Activated CD8-positive, alpha-beta memory T cell treated with anti-CD3 and anti-CD28 coated beads, Interleukin-2, amount 50 U/mL, for 4 hours (primary cell): Measurements from ENCODE around the gene TNFRSF1B.

Experiments
- DNase-seq: peaks from one replicate; pipeline ENCODE4 v3.0.0-alpha.2; 2020

The TNFRSF1B gene

DNA sequence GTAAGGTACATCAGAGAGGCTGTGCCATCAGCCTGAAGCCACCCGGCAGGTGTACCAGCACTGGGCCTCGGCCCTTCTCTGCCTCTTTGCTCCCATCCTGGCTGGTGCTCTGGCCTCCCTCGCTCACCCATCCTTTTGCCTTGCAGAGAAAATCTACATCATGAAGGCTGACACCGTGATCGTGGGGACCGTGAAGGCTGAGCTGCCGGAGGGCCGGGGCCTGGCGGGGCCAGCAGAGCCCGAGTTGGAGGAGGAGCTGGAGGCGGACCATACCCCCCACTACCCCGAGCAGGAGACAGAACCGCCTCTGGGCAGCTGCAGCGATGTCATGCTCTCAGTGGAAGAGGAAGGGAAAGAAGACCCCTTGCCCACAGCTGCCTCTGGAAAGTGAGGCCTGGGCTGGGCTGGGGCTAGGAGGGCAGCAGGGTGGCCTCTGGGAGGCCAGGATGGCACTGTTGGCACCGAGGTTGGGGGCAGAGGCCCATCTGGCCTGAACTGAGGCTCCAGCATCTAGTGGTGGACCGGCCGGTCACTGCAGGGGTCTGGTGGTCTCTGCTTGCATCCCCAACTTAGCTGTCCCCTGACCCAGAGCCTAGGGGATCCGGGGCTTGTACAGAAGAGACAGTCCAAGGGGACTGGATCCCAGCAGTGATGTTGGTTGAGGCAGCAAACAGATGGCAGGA, 24.5 kb upstream of the TNFRSF1B start:
- DNase-seq = no peak

DNA sequence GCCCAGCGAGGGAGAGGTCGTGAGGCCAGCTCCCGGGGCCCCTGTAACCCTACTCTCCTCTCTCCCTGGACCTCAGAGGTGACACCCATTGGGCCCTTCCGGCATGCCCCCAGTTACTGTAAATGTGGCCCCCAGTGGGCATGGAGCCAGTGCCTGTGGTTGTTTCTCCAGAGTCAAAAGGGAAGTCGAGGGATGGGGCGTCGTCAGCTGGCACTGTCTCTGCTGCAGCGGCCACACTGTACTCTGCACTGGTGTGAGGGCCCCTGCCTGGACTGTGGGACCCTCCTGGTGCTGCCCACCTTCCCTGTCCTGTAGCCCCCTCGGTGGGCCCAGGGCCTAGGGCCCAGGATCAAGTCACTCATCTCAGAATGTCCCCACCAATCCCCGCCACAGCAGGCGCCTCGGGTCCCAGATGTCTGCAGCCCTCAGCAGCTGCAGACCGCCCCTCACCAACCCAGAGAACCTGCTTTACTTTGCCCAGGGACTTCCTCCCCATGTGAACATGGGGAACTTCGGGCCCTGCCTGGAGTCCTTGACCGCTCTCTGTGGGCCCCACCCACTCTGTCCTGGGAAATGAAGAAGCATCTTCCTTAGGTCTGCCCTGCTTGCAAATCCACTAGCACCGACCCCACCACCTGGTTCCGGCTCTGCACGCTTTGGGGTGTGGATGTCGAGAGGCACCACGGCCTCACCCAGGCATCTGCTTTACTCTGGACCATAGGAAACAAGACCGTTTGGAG, 23.7 kb upstream of the TNFRSF1B start:
- DNase-seq = no peak

DNA sequence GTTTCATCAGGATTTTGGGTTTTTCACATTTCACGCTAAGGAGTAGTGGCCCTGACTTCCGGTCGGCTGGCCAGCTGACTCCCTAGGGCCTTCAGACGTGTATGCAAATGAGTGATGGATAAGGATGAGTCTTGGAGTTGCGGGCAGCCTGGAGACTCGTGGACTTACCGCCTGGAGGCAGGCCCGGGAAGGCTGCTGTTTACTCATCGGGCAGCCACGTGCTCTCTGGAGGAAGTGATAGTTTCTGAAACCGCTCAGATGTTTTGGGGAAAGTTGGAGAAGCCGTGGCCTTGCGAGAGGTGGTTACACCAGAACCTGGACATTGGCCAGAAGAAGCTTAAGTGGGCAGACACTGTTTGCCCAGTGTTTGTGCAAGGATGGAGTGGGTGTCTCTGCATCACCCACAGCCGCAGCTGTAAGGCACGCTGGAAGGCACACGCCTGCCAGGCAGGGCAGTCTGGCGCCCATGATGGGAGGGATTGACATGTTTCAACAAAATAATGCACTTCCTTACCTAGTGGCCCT, 23.1 kb upstream of the TNFRSF1B start:
- no peak for DNase-seq

DNA sequence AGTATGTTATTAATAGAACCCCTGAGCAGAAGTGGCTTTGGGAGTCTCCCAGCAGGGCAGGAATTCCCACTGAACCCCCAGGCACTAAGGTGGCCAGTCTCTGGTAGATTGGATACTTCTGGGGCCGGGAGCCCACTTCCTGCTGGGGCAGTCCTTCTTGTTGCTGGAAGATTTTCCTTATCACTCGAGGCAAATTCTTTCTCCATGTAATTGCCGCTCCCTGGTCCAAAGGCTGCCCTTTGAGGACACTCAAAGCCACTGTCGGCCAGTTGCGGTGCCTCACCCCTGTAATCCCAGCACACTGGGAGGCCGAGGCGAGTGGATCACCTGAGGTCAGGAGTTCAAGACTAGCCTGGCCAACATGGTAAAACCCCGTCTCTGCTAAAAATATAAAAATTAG, 22.6 kb upstream of the TNFRSF1B start:
- no peak for DNase-seq

DNA sequence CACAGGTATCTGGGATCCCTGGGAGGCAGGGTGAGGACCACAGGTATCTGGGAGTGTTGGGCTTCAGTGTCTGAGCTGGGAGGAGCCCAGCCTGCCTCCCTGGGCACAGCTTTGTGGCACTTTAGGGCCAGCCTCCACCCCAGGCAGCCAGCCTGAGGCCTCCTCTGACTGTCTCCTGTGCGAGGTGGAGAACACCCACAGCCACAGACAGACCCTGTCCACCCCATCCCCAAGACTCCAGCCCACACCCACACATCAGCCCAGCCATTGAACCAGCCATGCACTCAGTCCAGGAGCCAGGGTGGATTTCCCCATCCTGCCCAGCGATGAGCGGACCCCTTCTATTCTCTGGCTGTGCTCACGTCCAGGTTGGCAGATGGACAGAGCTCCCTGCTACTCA, 21.8 kb upstream of the TNFRSF1B start:
- no peak for DNase-seq

DNA sequence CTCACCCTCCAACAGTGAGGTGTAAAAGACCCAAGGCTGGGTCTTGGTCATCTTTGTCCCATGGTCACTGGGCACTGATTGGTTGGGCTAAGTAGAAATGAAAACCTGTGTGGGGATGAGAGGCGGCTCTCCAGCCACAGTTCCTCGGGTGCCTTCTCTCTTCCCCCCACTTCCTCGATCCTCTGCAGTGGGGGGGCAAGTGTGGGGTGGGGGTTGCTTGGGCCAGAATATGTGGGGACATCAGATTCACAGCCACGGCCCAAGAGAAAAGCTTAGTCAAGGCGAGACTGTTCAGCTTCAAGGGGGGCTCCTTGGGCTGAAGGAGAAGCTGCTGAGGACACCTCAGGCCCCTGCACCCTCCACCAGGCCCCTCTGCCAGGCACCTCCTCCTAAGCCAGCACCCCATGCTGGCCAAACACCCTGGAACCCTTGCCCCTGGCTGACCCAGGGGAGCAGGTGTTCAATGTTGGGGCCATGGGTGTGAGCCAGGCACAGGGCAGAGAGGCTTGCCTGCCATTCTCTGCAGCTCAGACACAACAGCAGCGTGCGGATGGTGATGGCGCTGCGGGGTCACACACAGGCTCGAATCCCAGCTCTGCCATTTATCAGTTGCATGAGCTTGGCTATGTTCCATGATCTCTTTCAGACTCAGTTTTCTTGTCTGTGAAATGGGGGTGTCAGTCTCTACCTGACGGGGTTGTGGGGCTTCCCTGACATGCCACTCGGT, 21.0 kb upstream of the TNFRSF1B start:
- DNase-seq = no peak

DNA sequence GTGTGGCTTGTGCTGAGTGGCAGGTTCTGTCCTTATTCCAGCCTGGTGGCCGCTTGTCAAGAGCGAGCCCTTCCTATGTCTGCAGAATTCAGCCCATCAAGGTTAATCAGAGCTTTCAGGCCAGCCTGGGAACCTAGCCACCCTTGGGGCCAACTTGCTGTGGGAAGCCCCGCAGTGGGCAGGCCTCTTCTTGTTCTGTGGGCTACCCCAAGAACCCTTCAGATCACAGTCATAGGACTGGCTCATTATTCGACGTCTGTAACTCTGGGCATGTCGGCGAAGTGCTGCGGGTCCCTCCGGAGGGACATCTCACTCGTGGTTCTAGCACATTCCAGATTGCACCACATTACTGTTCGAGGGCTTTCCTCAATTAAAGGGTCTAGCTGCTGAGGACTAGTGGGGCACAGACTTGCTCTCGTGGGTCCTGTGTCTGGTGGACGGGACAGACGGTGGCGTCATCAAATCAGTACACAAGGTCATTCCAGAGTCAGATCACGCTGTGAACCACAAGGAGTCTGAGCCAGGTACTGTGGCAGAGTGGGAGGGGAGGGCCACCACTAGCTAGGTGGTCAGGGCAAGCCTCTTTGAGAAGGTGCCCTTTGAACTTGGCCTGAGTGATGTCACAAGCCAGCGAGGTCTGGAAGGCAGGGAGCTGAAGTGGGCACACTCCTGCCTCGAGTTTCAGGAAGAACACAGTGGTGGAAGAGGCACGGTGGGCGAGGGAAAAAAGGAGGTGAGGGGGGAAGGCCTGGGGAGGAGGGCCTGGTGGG, 20.3 kb upstream of the TNFRSF1B start:
- DNase-seq = no peak

DNA sequence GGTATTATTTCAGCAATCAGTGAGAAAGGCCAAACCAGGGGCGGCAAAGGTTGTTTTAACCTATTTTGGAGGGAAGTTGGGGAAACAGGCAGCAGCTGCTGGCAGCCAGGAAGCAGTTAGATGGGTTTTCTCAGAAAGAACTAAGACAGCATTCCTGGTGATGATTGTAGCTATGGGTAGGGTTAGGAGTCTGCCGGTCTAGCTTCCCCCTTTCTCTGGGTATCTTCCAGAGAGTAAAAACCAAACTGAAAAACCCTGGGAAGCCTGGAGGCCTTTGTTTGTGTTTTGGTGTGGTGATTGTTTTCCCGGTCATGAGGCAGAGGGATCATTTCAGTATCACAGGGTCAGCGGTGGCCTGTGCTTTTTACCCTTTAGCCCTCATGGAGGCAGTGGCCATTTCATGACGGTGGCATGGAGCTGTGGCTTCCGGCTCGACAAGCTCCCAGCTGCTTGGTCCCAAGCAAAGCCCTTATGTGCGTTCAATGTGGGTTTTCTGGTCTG, 19.5 kb upstream of the TNFRSF1B start:
- no peak for DNase-seq

DNA sequence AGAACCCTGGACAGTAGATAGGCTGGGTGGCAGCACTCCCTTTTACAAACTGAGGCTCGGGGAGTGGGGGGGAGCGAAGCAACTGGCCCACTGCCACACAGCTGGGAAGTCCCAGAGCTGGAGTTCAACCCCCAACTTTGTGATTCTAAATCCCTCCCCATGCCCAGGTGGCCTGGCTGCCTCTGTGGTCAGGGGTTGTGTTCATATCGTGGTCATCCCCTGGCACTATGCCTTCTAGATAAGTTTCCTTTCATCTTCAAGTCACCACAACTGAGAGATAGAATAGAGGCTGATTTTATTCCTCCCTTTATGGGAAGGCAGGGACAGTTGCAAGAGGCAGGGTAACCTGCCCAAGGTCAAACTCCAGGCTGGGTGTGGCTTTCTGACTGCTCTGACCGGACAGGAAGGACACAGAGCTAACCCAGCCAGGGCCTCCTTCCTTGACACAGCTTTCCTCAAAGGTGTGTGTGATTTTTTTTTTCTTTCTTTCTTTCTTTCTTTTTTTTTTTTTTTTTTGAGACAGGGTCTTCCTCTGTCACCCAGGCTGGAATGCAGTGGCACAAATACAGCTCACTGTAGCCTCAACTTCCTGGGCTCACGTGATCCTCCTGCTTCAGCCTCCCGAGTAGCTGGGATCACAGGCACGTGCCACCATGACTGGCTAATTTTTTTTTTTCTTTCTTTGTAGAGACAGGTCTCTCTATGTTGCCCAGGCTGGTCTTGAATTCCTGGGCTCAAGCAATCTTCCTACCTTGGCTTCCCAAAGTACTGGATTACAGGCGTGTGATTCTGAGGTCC, 18.4 kb upstream of the TNFRSF1B start:
- no peak for DNase-seq

DNA sequence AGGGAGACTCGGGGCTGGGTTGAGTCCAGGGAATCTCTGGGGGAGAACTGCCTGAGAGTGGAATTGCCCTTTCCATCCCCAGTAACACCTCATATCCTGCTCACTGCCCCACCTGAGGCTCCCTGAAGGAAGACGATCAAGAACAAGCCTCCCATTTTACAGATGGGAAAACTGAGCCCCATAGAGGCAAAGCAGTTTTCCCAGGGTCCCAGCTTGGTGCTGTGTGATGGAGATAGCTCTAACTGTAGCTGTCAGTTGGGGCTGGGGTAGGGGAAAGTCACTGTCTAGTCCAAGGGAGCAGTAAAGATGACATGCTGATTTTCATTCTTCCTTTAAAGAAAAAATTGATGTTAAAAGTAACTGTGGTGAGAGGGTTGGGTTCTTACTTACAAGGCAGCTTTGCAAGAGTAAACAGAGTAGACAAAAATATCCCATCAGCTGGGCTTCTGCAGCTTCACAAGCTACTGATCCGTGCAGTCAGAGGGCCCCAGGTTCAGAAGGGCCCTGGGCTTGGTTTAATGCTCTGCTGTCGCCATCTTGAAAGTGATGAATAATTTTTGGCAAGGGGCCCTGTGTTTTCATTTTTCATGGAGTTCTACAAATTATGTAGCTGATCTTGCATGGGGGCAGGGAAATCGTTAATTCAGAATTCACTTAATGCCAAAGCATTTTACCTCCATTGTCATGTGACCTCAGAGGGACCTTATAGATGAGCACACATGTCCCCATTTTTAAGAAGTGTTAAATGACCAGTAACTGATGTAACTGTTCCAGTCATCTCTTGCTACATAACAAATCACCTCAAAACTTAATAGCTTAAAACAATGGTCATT, 17.6 kb upstream of the TNFRSF1B start:
- no peak for DNase-seq

DNA sequence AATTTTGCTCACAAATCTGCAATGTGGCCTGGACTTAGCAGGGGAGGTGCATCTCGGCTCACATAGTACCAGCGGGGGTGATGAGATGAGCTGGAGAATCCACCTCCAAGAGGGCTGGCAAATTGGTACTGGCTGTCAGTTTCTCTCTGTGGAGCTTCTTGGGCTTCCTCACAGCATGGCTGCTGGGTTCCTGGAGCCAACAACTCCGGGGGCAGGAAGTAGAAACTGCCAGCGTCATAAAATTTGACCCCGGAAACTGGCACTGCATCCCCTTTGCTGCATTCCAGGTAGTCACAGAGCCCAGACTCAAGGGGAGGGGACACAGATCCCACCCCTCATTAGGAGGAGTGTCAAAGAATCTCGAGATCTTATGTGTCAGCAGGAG, 17.0 kb upstream of the TNFRSF1B start:
- no peak for DNase-seq

DNA sequence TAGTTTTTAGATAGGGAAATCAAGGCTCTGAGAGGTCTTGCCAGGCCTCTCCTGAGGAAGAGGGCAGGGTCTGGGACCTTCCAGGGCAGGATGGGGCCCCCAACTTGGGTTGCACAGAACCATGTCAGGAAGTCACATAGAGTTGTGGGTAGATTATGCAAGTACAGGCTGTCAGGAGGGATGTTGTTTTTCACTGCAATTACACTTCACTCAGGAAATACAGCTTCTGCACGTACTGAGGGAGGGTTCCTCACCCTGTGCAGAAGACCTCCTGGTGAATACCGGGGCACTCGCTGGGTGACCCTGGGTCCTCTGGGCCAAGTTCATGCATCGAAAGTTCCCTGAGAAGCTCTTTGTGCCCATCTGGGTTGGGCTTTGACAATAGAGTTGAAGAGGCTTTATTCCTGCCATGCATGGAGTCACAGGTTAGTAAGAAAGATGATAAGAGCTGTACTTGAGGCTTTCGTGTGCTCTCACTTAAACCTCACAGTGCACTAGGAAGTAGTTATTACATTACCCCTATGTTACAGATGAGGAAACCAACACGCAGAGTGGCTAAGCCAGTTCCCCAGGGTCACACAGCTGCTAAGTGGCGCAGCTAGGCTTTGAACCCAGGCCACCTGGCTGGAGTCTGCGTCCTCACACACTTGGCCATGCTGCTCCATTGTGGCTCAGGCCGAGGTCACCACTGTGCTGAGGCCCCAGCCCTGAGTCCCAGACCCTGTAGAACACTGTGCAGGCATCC, 16.2 kb upstream of the TNFRSF1B start:
- DNase-seq = no peak

DNA sequence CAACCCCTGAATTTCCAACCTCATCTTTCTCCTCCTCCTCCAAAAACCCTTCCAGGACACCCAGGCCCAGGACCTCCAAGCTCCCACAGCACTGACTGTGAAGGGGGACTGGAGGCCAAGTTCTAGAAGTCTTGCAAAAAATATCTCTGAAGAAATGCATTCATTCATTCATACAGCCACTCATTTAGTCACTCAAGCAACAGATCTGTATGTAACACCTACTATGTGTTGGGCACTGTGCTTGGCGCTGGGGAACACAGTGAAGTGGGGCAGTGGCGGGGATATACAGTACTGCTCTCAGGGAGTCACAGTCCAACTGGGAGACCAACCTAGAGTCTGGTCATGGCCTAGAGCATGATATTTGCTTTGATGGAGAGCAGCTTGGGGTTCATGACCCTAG, 15.3 kb upstream of the TNFRSF1B start:
- DNase-seq = no peak

DNA sequence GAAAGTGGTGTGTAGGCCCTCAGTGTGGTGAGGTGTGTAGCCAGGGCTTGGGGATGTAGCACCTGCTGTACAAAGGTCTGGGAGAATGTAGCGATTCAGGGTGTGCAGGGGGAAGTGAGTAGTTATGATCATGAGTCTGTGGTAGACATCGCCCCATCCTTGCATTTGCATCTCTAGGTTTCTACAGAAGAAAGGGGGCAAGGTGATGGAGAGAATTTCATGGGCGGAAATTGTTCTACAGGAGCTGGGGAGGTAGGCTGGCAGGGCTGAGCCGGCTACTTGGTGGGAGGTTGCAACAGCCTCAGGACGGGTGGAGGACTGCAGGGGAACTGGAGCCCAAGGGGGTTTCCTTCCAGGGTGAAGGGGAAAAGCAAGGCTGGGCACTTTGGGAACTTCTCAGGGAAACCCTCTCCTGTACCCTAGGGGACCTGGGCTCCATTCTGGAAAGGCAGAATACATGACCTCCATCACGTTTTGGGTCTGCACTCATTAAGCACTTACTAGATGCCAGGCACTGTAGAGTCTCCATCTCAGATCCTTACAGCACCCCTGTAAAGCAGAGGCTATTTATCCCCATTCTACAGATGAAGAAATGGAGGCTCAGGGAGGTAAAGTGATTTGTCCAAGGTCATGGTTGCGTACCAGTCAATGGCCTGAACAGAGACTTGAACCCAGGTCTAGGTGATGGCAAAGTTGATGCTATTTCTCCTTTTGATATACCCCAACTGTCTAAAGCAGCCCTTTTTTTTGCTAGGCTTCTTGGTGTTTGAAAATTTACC, 14.5 kb upstream of the TNFRSF1B start:
- no peak for DNase-seq

DNA sequence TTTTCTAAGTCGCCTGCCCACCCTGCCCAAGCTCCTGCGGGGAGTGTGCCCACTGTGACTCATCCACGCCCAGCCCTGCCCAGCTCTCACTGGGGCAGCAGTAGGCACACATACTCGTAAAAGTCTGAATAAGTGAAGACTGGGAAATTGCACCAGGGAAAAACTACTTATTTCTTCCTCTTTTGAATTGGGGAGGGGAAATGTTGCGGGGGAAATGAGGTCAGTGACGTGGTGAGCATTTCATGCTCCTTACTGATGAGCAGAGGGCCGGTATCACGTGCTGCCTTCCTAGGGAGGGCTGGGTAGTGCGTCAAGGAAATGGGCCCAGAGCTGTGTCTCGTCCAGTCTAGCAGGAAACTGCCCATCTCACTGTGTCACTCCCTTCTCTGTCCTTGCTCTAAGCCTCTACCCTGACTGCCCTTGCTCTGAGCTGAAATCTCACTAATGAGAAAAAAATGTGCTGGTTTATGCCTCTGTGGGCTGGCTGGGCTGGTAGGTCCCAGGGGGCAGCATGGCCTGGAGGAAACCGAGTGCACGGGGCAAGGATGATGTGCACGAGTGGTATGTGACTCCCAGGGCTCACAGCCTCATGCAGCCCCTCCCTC, 13.5 kb upstream of the TNFRSF1B start:
- no peak for DNase-seq

DNA sequence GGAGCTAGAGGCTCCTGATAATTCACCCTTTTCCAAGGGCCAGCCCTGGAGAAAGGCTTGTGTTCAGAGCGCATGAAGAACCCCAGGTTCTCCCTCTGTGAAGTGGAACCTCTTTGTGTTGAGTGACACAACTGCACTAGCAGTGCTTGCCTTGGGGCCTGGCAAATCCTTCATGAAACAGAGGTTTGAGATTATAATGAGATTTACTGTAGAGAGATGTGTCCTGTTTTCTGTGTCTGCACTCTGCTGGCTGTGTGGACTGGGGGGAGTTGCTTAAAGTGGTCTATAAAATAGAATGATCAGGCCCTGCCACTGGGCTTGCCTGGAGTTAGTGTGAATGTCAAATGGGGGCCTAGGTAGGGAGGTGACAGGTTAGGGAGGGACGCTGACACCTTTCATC, 11.5 kb upstream of the TNFRSF1B start:
- DNase-seq = no peak

DNA sequence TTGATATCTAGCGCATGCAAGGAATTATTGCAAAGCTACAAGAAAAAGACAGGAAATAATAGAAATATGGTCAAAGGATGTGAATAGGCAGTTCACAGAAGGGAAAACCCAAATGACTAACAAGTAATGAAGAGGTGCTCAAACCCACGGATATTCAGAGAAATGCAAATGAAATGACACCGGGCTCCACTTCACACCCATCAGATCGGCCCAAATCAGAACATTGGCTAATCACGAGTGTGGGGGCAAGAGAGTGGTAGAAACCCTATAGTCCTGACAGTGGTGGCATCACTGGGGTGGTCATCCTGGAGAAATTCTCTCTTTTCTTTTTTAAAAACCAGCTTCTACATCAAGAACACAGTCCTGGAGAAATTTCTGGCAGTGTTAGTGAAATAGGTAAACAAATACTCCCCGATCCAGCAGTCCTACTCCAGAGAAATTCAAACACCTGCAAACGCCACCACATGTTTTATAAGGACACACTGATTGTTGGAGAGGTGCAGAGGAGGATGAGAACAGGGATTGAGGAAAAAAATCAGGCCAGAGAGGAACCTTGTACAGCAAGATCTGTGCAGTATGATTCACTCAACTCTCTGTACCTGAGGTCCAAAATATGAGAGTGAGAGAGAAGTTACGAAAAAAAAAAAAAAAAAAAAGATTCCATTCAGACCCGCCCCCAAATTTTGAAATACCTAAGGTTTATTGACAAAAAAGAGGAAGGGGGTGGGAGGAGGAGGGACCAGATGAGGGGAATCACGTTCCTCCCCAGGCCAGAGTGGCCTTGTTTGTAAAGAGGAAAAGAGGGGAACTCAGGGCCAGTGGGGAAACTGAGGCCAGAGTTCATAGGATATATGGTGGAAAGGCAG, 9.2 kb upstream of the TNFRSF1B start:
- DNase-seq = no peak
